H1 (cell line): ENCODE data around the gene CRYBA4. TPM values are rescaled to one million over a fixed set of nuclear protein-coding genes. Genes with fewer than 3 reads are reported as not detected.

Experiments used
- CTCF ChIA-PET: fragments of 300-600 bp; sonication (Branson Sonifier 250); formaldehyde crosslinking; loops from one replicate; lab custom pipeline; 2021; ENCODE audit not compliant: partially characterized antibody; lab: Charles Lee
- POLR2A ChIA-PET: fragments of 300-600 bp; sonication (Branson Sonifier 250); formaldehyde crosslinking; loops from one replicate; lab custom pipeline; 2021; ENCODE audit warnings: inconsistent platforms; ENCODE audit not compliant: partially characterized antibody; lab: Charles Lee
- DNase-seq, 2 experiments: peaks; one replicate each; pipeline versions ENCODE4 v3.0.0 to v3.0.0-alpha.2; 2010 to 2022; ENCODE audit warnings: low spot score in 2 of 2, low read depth in 1 of 2, mixed read lengths in 1 of 2
- FAIRE-seq: peaks from 2 replicates; lab custom pipeline; 2011; peaks lifted over from hg19 to GRCh38; lab: Jason Lieb, UNC
- H2AFZ ChIP-seq: 2 replicates; pipeline ENCODE4 v1.8.1; 2012; ENCODE audit warnings: low read length, inconsistent platforms
- H2AK5ac ChIP-seq: 2 replicates; pipeline ENCODE4 v1.6.1; 2013; ENCODE audit warnings: low read depth, low read length
- H2BK120ac ChIP-seq: replicated peaks from 2 replicates; pipeline ENCODE3; 2013; ENCODE audit warnings: low read depth, low read length, inconsistent platforms
- H2BK12ac ChIP-seq: 2 replicates; pipeline ENCODE4 v1.6.1; 2013; ENCODE audit warnings: low read depth, low read length
- H2BK15ac ChIP-seq: 2 replicates; pipeline ENCODE4 v1.6.1; 2013; ENCODE audit warnings: low read length
- H2BK20ac ChIP-seq: 2 replicates; pipeline ENCODE4 v1.6.1; 2013; ENCODE audit warnings: low read length
- H2BK5ac ChIP-seq: 2 replicates; pipeline ENCODE4 v1.6.1; 2013; ENCODE audit warnings: low read depth, low read length
- H3K14ac ChIP-seq: 2 replicates; pipeline ENCODE4 v1.6.1; 2013; ENCODE audit warnings: inconsistent platforms; ENCODE audit not compliant: insufficient read length
- H3K18ac ChIP-seq: 2 replicates; pipeline ENCODE4 v1.6.1; 2013; ENCODE audit warnings: low read length; ENCODE audit errors: extremely low read depth
- H3K23ac ChIP-seq: 2 replicates; pipeline ENCODE4 v1.6.1; 2013; ENCODE audit warnings: inconsistent platforms; ENCODE audit not compliant: insufficient read length
- H3K23me2 ChIP-seq: 2 replicates; pipeline ENCODE4 v1.6.1; 2013; ENCODE audit warnings: low read depth, low read length
- H3K27ac ChIP-seq: 2 replicates; pipeline ENCODE4 v1.6.1; 2011; ENCODE audit warnings: low read depth, low read length, inconsistent platforms
- H3K27me3 ChIP-seq, 4 experiments: replicated peaks in 1 of 4; 1 replicate in 1 of 4; 2 replicates in 3 of 4; pipeline versions ENCODE4 v1.6.1 to v1.8.1; 2011 to 2013; ENCODE audit warnings: low read length in 3 of 4, mild to moderate bottlenecking in 3 of 4, inconsistent platforms in 2 of 4, mixed read lengths in 2 of 4, moderate library complexity in 1 of 4; ENCODE audit not compliant: control insufficient read depth in 3 of 4, insufficient read depth in 3 of 4; ENCODE audit errors: extremely low read depth in 1 of 4
- H3K36me3 ChIP-seq, 4 experiments: 2 replicates each; pipeline versions ENCODE4 v1.6.1 to v1.8.1; 2011 to 2013; ENCODE audit warnings: mild to moderate bottlenecking in 4 of 4, low read length in 3 of 4, moderate library complexity in 2 of 4, control low read depth in 1 of 4, inconsistent platforms in 1 of 4; ENCODE audit not compliant: insufficient read depth in 4 of 4, control insufficient read depth in 2 of 4
- H3K4ac ChIP-seq: replicated peaks from 2 replicates; pipeline ENCODE3; 2013; ENCODE audit warnings: low read length, low read depth, mixed read lengths, inconsistent platforms; ENCODE audit not compliant: insufficient read length
- H3K4me1 ChIP-seq, 4 experiments: replicated peaks in 1 of 4; 1 replicate in 1 of 4; 2 replicates in 3 of 4; pipeline versions ENCODE4 v1.6.1 to v1.8.1; 2011 to 2013; ENCODE audit warnings: low read length in 3 of 4, inconsistent platforms in 2 of 4, mixed read lengths in 1 of 4; ENCODE audit not compliant: insufficient read depth in 4 of 4, control insufficient read depth in 3 of 4
- H3K4me2 ChIP-seq, 2 experiments: 2 replicates each; pipeline versions ENCODE4 v1.6.1 to v1.8.1; 2011 to 2013; ENCODE audit warnings: low read depth in 2 of 2, low read length in 2 of 2, control low read depth in 1 of 2, inconsistent platforms in 1 of 2, mild to moderate bottlenecking in 1 of 2; ENCODE audit not compliant: insufficient read depth in 1 of 2
- H3K4me3 ChIP-seq, 4 experiments: fragments of 200-600, 300-600 bp in 1 of 4; sonication (generic), shearing (Covaris generic), sonication (Bioruptor Twin) in 1 of 4; 2 replicates each; pipeline versions ENCODE4 v1.5.1 to v1.8.1; 2011 to 2016; ENCODE audit warnings: low read length in 4 of 4, low read depth in 3 of 4, control low read depth in 2 of 4, inconsistent platforms in 2 of 4, mild to moderate bottlenecking in 2 of 4, mixed read lengths in 1 of 4, moderate library complexity in 1 of 4; ENCODE audit not compliant: insufficient read depth in 2 of 4; ENCODE audit errors: extremely low read depth in 1 of 4
- H3K56ac ChIP-seq: replicated peaks from 2 replicates; pipeline ENCODE3; 2013; ENCODE audit warnings: low read depth, mild to moderate bottlenecking, mixed read lengths, low read length, inconsistent platforms; ENCODE audit not compliant: insufficient read length
- H3K79me1 ChIP-seq: 2 replicates; pipeline ENCODE4 v1.6.1; 2013; ENCODE audit warnings: low read depth, low read length, control low read depth
- H3K79me2 ChIP-seq, 2 experiments: 2 replicates each; pipeline versions ENCODE4 v1.6.1 to v1.8.1; 2012 to 2013; ENCODE audit warnings: low read length in 2 of 2, mild to moderate bottlenecking in 2 of 2, inconsistent platforms in 1 of 2; ENCODE audit not compliant: insufficient read depth in 2 of 2, control insufficient read depth in 1 of 2
- H3K9ac ChIP-seq, 4 experiments: replicated peaks in 1 of 4; 1 replicate in 1 of 4; 2 replicates in 3 of 4; pipeline versions ENCODE4 v1.6.1 to v1.8.1; 2011 to 2013; ENCODE audit warnings: low read depth in 3 of 4, low read length in 3 of 4, control low read depth in 2 of 4, mild to moderate bottlenecking in 2 of 4, moderate library complexity in 2 of 4, inconsistent platforms in 1 of 4; ENCODE audit errors: extremely low read depth in 1 of 4
- H3K9me3 ChIP-seq, 2 experiments: 2 replicates each; pipeline versions ENCODE4 v1.6.1 to v1.8.1; 2012 to 2013; ENCODE audit warnings: mild to moderate bottlenecking in 2 of 2, moderate library complexity in 2 of 2, control low read depth in 1 of 2, inconsistent platforms in 1 of 2, low read depth in 1 of 2, low read length in 1 of 2, mixed read lengths in 1 of 2; ENCODE audit not compliant: insufficient read depth in 2 of 2
- H4K20me1 ChIP-seq, 2 experiments: replicated peaks in 1 of 2; 2 replicates each; pipeline versions ENCODE3 to v1.8.1; 2011 to 2013; ENCODE audit warnings: inconsistent platforms in 2 of 2, low read length in 2 of 2, mild to moderate bottlenecking in 1 of 2; ENCODE audit not compliant: insufficient read depth in 2 of 2, control insufficient read depth in 1 of 2
- H4K5ac ChIP-seq: 2 replicates; pipeline ENCODE4 v1.6.1; 2013; ENCODE audit warnings: low read length, low read depth, mixed read lengths, inconsistent platforms; ENCODE audit not compliant: insufficient read length
- H4K8ac ChIP-seq: 2 replicates; pipeline ENCODE4 v1.8.0; 2013; ENCODE audit warnings: mild to moderate bottlenecking, moderate library complexity, low read length, inconsistent platforms; ENCODE audit not compliant: insufficient read depth; ENCODE audit errors: extremely low read depth
- H4K91ac ChIP-seq: replicated peaks from 2 replicates; pipeline ENCODE3; 2013; ENCODE audit warnings: low read length, mixed read lengths, inconsistent platforms; ENCODE audit not compliant: insufficient read length
- WGBS, 2 experiments: shearing (Covaris generic) in 1 of 2; methylation state at CpG; one replicate each; pipeline versions ENCODE4 v1.1.6 to v1.1.7; 2013 to 2015; ENCODE audit warnings: low lambda C conversion rate in 2 of 2, mixed read lengths in 2 of 2, inconsistent platforms in 1 of 2, low coverage in 1 of 2, missing lambda C conversion rate in 1 of 2; ENCODE audit not compliant: insufficient replicate concordance in 2 of 2, insufficient coverage in 1 of 2, insufficient read length in 1 of 2; ENCODE audit errors: extremely low coverage in 1 of 2, missing lambda C conversion rate in 1 of 2; 5-methylcytosine and 5-hydroxymethylcytosine counted together
- polyA plus RNA-seq, 7 experiments: library from polyadenylated mRNA; depleted of rRNA in 3 of 7; stranded (reverse) in 5 of 7; unstranded in 2 of 7; fragments of >200 nt in 5 of 7; fragments of 200-250 nt in 2 of 7; gene quantifications; 1 replicate in 5 of 7; 2 replicates in 1 of 7; 4 replicates in 1 of 7; pipeline versions ENCODE4 v1.2.1 to v1.2.3, GENCODE V29; 2011 to 2013; ENCODE audit warnings: missing spikeins in 2 of 7, mixed read lengths in 2 of 7
- total RNA-seq: library from RNA; stranded (reverse); fragmentation: NEBNext Ultra II Directional; extraction: Animal tissue kit (Norgen Biotek cat#: 25700); gene quantifications from 2 replicates; pipeline ENCODE4 v1.2.1, GENCODE V29; 2021

Gene CRYBA4
- total and polyA plus RNA-seq, 2 of the 8 experiments (the other 6 are each of a cell fraction or from before 2014, with no cell fraction given) = 0.67 to 3.1 TPM

DNA sequence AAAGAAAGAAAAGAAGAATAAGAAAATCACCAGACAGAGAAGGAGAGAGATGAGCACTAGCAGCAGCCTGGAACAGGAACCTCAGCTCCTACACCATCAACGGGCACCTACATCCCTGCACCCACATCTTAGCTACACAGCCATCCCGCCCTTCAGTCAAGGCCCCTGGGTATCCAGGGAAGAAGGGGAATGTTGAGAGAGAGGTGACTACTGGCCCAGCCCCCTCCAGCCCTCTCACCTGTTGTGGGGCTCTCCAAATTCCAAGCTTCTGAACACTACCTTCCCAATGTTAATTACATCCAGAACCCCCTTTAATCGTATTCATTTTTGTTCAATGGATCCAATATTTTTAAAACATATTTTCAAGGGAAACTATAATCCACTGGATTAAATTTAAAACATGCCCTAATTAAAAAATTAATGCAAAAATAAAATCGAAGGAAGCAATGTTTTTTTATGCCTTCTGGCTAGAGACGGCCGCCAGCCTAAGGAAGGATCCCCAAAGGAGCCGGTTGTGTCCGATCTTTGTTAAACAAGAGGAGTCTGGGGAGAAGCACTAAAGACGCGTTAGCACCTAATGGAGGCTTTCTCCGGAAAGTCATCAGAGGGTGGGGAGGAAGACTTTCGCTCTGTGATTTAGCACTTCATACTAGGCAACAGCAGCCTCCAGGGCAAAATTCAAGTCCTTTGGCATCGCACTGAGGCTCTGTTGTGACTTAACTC lies 41.4 kb upstream of the CRYBA4 start:
- H3K56ac ChIP-seq = no peak overlapping the region
- no peak overlapping the region for H3K14ac ChIP-seq
- peak overlapping the region; percentile 83 for H2BK5ac ChIP-seq
- H3K23me2 ChIP-seq = peaks cover 2% of the 10 kb centered on the region; the same call in 1 of the 2 replicates
- H2BK12ac ChIP-seq = 0 out of 2 replicates have a peak overlapping the region, but pooled peaks have one; percentile 92
- peaks cover 4 to 14% of the 10 kb centered on the region in 2 experiments for H4K20me1 ChIP-seq
- POLR2A ChIA-PET = interaction anchor here (0.6 to 3.0 kb wide), 8 partner anchors 9 to 60 kb away, joined by 3 to 17 read pairs (median 3); partner anchors contain the start of gene TPST2
- WGBS, 2 experiments = 49% methylated on average over 13 of the region's 13 CpGs; no CpG with 5 or more reads in 1 of the 2 experiments
- H3K23ac ChIP-seq = no peak overlapping the region
- peaks cover 4 to 23% (median 5%) of the 10 kb centered on the region in 4 experiments; a peak in 6 of 8 replicates for H3K36me3 ChIP-seq
- H4K5ac ChIP-seq = no peak overlapping the region
- H3K4me3 ChIP-seq = peak overlapping the region in 1 of 4 experiments; percentile 29; a peak in 1 of 8 replicates
- no peak overlapping the region for H4K8ac ChIP-seq
- peak overlapping the region; percentile 67 for H4K91ac ChIP-seq
- H3K4me2 ChIP-seq = peak overlapping the region; percentile 47 to 49
- no peak overlapping the region; the same call in 1 of the 2 replicates for H3K18ac ChIP-seq
- no peak overlapping the region for H3K4ac ChIP-seq
- H3K27me3 ChIP-seq = no peaks in the 10 kb centered on the region
- FAIRE-seq (peak; percentile 7), DNase-seq (no peak)
- H3K9me3 ChIP-seq = no peaks in the 10 kb centered on the region
- peaks cover 21% of the 10 kb centered on the region for H3K79me1 ChIP-seq
- H3K4me1 ChIP-seq = peaks cover 9 to 35% (median 16%) of the 10 kb centered on the region in 4 experiments
- H3K9ac ChIP-seq = peak overlapping the region in 1 of 4 experiments; percentile 16; a peak in 2 of 7 replicates
- H3K27ac ChIP-seq = no peak overlapping the region
- no peak overlapping the region for H2BK15ac ChIP-seq
- no peak overlapping the region for H2AK5ac ChIP-seq
- CTCF ChIA-PET = interaction anchor here (0.8 to 1.1 kb wide), 2 partner anchors 59 to 86 kb away, joined by 3 to 4 read pairs; no protein-coding TSS in a partner anchor
- H2BK120ac ChIP-seq = no peak overlapping the region
- H3K79me2 ChIP-seq = peaks cover 0 to 92% of the 10 kb centered on the region in 2 experiments; a peak in 3 of 4 replicates
- no peak overlapping the region for H2AFZ ChIP-seq
- H2BK20ac ChIP-seq = no peak overlapping the region
